GM12878 (cell line): ENCODE data around the gene DLG1.

Experiments used
- CHD2 ChIP-seq: IDR thresholded peaks from 2 replicates; pipeline ENCODE4 v1.6.1; 2011; ENCODE audit warnings: low read depth, low read length, improper control_type of control experiment, borderline replicate concordance
- NFIC ChIP-seq: IDR thresholded peaks from 2 replicates; pipeline ENCODE4 v1.6.1; 2012; ENCODE audit warnings: low read depth, mild to moderate bottlenecking, inconsistent platforms, low read length, moderate library complexity
- NFYA ChIP-seq: IDR thresholded peaks from 2 replicates; pipeline ENCODE4 v1.6.1; 2011; ENCODE audit warnings: low read depth, mild to moderate bottlenecking, low read length, improper control_type of control experiment, borderline replicate concordance
- POLR2AphosphoS5 ChIP-seq: IDR thresholded peaks from 2 replicates; pipeline ENCODE4 v1.6.1; 2011; ENCODE audit warnings: mild to moderate bottlenecking, low read length, inconsistent platforms
- RAD21 ChIP-seq: IDR thresholded peaks from 2 replicates; pipeline ENCODE4 v1.6.1; 2011; ENCODE audit warnings: mild to moderate bottlenecking, low read depth, low read length, moderate library complexity; ENCODE audit not compliant: insufficient read depth
- SRF ChIP-seq, 2 experiments: IDR thresholded peaks; 2 replicates each; pipeline ENCODE4 v1.6.1; 2011; ENCODE audit warnings: low read depth in 2 of 2, low read length in 2 of 2, mild to moderate bottlenecking in 1 of 2, moderate library complexity in 1 of 2
- ZNF384 ChIP-seq: IDR thresholded peaks from 2 replicates; pipeline ENCODE4 v1.6.1; 2012; ENCODE audit warnings: low read depth, mild to moderate bottlenecking, low read length, improper control_type of control experiment, borderline replicate concordance
- TF ChIP-seq, protein P1 (sequence below): fragments of 450-650 bp; conservative IDR thresholded peaks from 2 replicates; pipeline ENCODE4 v1.6.1; 2017; ENCODE audit warnings: mild to moderate bottlenecking, moderate library complexity
- TF ChIP-seq, protein P2 (sequence below), 3 experiments: IDR thresholded peaks in 2 of 3; conservative IDR thresholded peaks in 1 of 3; 2 replicates each; pipeline ENCODE4 v1.5.1; 2011; ENCODE audit warnings: low read depth in 3 of 3, low read length in 3 of 3, mild to moderate bottlenecking in 3 of 3, control low read depth in 2 of 3, moderate library complexity in 2 of 3, inconsistent platforms in 1 of 3, mixed read lengths in 1 of 3; ENCODE audit not compliant: control insufficient read depth in 2 of 3, insufficient read depth in 1 of 3; ENCODE audit errors: extremely low read depth in 1 of 3

DNA sequence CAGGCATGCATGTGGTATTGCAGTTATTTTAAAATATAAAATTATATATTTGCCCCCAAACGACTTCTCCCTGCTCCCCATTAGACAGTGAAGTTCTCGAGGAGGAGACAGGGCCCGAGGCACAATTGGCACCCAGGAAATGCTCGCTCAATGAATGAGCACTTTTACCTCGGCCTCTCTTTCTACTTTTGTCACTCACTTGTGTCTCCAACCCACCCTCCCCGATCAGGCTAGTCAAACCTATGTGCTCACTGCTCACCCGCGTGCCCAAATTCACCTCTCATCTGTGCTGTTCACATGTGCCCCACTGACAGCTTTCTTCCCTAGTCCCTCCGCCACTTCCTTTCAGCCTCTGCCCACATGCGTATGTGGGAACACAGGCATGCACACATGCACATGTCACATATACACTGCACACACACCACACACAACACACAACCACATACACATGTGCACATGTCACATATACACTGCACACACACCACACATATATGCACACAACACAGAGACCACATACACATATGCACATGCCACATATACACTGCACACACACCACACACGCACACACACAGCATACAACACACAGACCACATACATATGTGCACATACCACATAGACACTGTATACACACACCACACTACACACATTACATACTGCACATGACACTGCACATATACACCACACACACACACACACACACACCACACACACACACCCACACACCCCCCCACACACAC is 46.3 kb upstream of the DLG1 start:
- TF ChIP-seq, protein P1, sequence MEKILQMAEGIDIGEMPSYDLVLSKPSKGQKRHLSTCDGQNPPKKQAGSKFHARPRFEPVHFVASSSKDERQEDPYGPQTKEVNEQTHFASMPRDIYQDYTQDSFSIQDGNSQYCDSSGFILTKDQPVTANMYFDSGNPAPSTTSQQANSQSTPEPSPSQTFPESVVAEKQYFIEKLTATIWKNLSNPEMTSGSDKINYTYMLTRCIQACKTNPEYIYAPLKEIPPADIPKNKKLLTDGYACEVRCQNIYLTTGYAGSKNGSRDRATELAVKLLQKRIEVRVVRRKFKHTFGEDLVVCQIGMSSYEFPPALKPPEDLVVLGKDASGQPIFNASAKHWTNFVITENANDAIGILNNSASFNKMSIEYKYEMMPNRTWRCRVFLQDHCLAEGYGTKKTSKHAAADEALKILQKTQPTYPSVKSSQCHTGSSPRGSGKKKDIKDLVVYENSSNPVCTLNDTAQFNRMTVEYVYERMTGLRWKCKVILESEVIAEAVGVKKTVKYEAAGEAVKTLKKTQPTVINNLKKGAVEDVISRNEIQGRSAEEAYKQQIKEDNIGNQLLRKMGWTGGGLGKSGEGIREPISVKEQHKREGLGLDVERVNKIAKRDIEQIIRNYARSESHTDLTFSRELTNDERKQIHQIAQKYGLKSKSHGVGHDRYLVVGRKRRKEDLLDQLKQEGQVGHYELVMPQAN: no peak
- TF ChIP-seq SRF (IDR thresholded peaks at IDR 0.05; ENCODE audit: low read depth in 2 of 2, low read length in 2 of 2) (no peak), ZNF384 (no peak), POLR2AphosphoS5 (no peak), CHD2 (no peak), NFIC (no peak), NFYA (no peak), RAD21 (no peak)
- TF ChIP-seq, protein P2, sequence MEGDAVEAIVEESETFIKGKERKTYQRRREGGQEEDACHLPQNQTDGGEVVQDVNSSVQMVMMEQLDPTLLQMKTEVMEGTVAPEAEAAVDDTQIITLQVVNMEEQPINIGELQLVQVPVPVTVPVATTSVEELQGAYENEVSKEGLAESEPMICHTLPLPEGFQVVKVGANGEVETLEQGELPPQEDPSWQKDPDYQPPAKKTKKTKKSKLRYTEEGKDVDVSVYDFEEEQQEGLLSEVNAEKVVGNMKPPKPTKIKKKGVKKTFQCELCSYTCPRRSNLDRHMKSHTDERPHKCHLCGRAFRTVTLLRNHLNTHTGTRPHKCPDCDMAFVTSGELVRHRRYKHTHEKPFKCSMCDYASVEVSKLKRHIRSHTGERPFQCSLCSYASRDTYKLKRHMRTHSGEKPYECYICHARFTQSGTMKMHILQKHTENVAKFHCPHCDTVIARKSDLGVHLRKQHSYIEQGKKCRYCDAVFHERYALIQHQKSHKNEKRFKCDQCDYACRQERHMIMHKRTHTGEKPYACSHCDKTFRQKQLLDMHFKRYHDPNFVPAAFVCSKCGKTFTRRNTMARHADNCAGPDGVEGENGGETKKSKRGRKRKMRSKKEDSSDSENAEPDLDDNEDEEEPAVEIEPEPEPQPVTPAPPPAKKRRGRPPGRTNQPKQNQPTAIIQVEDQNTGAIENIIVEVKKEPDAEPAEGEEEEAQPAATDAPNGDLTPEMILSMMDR (IDR thresholded peaks at IDR 0.05 in 2 of 3, conservative IDR thresholded peaks at IDR 0.05 in 1 of 3; ENCODE audit: control insufficient read depth in 2 of 3, extremely low read depth in 1 of 3, insufficient read depth in 1 of 3, low read depth in 3 of 3, low read length in 3 of 3): no peak
